Sciatic nerve (tissue), 2 donors: ENCODE data around the gene VENTX. TPM values are rescaled to one million over a fixed set of nuclear protein-coding genes. Genes with fewer than 3 reads are reported as not detected.

Experiments used
- ATAC-seq: fragments of 200-7000 bp; cut with Tn5 transposase; one replicate; pipeline ENCODE4 v1.9.1; 2020; ENCODE audit warnings: mild to moderate bottlenecking, moderate library complexity
- DNase-seq: peaks from one replicate; pipeline ENCODE4 v3.0.0-alpha.2; 2020; ENCODE audit warnings: low spot score
- intact Hi-C: fragments of 100-400 bp; cut with DNase I; formaldehyde crosslinking; loops from one replicate; pipeline ENCODE4 v1.14.2; 2022
- microRNA-seq: library from miRNA; unstranded; fragments of <30 nt; microRNA quantifications from one replicate; pipeline ENCODE4 v1.2.0, GENCODE V29; 2020
- total RNA-seq: library from RNA; stranded (reverse); fragmentation: NEBNext Ultra II Directional; extraction: Animal tissue kit (Norgen Biotek cat#: 25700); gene quantifications from one replicate; pipeline ENCODE4 v1.2.1, GENCODE V29; 2021
- donor health status: DM: no; HTN: no; CAD: no.
- donor health status: DM: no; HTN: no; CAD: no.

The VENTX gene
- total RNA-seq, 1 donor from 2014 or later: 3.0 TPM

DNA sequence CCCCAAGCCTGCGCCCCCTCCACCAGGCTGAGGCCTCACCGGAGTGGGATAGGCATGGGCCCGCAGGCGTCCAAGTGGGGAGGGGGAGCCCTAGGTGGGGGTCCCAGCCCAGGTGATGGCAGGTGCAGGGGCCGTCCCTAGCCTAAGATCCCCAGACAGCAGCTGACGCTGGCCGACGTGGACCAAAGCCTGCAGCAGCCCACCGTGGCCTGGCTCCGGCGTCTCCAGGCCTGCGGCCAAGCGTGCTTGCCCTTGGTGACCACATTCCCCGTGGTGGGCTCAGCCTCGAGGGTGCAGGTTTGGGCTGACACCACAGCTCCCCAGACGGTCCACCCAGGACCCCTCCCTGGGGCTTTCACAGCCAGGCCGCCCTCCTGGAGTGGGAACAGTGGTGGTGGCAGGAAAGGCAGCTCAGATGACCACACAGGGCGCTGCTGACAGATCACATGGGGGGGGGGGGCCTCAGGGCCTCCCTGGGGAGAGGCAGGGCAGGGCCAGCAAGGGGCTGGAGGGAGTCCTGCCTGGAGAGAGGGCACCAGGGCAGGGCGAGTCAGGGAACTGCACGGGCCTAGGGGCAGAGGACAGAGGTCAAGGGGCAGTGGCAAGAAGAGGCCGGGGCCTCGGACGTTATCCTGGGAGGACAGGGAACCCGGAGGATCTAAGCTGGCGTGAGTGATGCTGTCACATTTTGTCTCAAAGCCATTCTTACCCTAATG lies 39.8 kb downstream of the VENTX start:
- intact Hi-C loops: no loop called here
- no peak for DNase-seq
- no peak for ATAC-seq

DNA sequence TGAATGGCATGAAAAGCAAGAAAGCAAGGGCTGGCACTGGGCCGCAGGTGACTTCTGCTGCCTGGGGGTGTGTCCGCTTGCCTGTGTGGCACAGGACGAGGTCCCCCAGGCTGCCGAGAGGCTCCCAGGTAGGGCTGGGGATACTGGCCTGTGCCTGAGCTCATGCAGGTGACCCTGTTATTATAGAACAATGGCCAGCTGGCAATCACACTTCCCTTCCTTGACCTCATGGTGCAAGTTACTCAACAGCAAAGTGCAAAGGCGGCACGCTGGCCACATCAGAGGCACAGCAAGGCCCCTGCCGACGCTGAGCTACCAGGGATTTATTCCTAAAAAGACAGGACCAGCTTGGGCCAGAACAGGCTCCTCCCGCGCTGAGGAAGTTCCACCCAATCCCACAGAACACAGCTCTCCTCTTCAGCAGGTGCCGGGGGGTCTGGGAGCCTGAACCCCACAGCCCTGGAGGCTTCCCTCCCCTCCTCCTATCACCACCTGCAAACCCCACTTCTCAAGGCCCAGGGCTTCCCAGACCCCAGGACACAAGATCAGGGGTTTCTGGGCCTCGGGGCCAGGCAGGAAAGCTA lies 40.4 kb downstream of the VENTX start:
- no peak for DNase-seq
- no peak for ATAC-seq
- intact Hi-C loops: no loop called here

GRCh38 chr10:133278577-133279265 lies 41.1 kb downstream of the VENTX start:
- intact Hi-C loops: no loop called here
- DNase-seq (no peak), ATAC-seq (peak; percentile 46)

DNA sequence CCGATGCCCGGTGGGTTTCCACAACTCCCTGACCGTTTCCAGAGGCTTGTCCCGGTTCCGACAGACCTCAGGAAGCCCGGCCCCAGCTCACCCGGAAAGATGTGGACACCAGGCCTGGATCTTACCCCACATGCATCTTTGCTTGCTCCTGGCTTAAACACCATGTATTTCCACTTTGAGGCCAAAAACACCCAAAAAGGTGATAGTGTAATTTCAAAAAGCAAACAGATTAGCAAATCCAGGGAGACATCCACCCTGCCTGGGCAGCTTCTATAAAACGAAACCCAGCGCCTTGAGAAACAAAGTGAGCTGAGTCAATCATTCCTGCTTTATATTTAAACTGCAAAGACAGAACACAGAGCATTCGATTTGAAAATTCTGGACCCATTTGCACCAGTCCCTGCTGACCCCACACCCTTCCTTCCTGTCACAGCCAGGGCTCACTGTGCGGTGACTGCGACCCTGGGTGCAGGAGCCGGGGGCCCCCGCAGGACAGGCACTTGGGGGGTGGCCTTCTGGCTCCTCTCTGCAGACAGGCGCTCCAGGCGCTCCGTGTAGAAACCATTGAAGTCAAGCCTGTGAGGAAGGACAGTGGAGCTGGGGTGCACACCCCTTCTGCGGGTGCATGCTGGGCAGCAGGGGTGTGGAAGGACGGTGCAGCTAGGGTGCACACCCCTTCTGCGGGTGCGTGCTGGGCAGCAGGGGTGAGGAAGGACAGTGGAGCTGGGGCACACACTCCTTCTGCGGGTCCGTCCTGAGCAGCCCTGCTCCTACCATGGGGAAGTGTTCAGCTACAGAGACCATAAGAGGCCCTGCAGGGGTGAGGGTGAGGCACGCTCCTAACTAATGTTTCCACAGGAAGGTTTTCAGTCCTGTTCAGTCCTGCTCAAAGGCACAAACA lies 41.9 kb downstream of the VENTX start:
- DNase-seq: no peak
- intact Hi-C loops: no loop called here
- ATAC-seq: peak; percentile 21

GRCh38 chr10:133280391-133281059 lies 42.9 kb downstream of the VENTX start:
- intact Hi-C loops: no loop called here
- DNase-seq (no peak), ATAC-seq (no peak)

DNA sequence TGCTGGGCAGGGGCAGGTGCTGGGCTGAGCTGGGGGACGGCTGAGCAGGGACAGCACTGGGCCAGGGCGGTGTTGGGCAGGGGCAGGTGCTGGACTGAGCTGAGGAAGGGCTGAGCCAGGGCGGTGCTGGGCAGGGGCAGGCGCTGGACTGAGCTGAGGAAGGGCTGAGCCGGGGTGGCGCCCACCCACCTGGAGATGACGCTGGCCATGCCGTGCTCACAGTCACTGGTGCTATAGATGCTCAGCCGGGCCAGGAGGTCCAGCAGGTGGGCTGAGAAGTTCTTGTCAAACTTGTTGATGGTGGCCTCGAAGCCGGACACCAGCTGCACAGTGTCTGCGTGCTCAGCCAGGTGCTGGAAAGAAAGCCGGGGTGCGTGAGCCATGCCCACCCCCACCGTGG lies 43.4 kb downstream of the VENTX start:
- DNase-seq (no peak), ATAC-seq (no peak)
- intact Hi-C loops: no loop called here

- intact Hi-C loops: no loop called here
- no peak for ATAC-seq
These were observed 44.1 kb downstream of the VENTX start for GRCh38 chr10:133281628-133282372.

DNA sequence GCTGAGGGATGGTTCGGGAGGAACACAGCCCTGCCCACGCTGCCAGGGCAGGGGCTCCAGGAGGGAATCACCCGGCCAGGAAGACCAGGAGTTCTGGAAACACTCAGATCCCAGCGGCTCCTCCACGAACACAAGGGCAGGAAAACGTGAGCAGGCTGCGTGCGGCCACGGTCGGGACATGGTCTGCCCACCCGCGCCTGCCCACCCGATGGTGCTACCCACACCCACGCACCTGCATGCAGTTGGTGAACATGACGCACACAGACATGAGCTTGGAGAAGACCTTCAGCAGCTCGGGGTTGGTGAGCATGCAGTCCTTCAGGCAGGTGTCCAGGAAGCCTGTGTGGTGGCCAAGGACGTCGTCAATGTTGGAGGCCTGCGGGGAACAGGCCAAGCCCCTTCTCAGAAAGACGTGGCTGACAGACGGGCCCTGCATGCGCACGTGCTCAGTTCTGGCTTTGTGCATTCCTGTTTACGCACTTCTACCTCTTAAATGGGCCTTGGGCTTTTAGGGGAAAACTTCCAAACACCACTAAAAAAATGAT lies 45.3 kb downstream of the VENTX start:
- ATAC-seq: no peak
- intact Hi-C loops: no loop called here
- no peak for DNase-seq

More at GRCh38 chr10:133281628-133282372, 44.1 kb downstream of the VENTX start:
- DNase-seq: no peak

DNA sequence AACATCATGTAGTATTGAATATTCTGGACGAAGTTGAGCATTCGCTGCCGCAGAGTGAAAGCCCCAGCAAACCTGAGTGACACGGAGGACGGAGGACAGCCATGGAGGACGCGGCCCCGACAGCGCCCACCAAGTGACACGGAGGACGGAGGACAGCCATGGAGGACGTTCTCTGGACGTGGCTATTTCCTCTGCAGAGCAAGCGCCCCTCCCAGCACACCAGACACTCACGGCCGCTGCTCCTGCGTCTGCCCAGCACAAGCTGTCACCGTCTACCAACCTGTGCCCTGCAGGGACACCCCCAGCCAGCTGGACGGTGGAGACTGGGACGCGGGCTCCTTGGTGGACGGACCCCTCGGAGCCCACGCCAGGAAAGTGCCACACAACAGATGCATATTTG lies 46.3 kb downstream of the VENTX start:
- ATAC-seq (no peak), DNase-seq (no peak)
- intact Hi-C loops: no loop called here

DNA sequence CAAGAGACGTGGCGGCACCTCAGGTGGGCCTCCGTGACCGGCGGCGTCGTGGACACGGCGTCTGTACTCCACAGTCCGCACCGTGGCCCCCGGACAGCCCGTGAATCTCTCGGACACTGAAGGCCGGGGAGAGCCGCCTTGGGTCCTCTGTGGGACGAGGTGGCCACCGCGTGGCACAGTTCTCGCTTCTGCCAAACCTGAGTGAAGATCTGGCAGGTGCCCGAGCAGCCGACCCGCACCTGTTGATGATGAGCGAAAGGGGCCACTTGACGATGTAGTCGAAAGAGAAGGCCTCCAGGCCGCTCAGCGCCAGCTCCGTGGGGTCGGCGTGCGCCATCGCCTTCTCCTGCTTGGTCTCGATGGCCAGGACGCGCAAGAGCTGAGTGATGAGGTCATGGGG lies 47.6 kb downstream of the VENTX start:
- ATAC-seq (no peak), DNase-seq (no peak)
- intact Hi-C loops: no loop called here

GRCh38 chr10:133286366-133286765 lies 48.7 kb downstream of the VENTX start:
- DNase-seq: no peak
- intact Hi-C loops: no loop called here
- ATAC-seq: no peak

DNA sequence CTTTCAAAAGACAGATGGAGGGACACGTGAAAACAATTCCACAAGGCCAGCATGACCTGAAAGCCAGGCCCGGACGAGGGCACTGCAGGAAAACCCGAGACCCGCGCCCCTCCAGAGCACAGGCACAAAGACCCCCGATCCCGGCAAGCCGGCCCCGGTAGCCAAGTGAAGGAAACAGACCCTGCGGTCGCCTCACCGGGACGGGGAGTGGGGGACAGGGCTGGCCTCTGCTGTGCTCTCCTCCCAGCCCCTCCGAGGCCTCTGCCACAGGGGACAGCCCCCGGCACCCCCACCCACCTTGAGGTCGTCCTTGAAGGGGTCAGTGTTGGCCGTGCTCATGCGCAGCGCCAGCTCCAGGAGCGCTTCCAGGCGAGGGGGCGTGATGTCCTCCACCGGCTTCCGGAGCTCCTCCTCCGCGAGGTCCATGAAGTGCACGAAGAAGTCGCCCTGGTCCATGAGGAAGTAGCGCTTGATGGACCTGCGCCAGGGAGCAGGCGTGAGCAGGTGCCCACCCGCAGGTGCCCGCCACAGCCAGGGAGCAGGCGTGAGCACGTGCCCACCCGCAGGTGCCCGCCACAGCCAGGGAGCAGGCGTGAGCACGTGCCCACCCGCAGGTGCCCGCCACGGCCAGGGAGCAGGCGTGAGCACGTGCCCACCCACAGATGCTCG lies 50.3 kb downstream of the VENTX start:
- ATAC-seq (no peak), DNase-seq (no peak)
- intact Hi-C loops: no loop called here

DNA sequence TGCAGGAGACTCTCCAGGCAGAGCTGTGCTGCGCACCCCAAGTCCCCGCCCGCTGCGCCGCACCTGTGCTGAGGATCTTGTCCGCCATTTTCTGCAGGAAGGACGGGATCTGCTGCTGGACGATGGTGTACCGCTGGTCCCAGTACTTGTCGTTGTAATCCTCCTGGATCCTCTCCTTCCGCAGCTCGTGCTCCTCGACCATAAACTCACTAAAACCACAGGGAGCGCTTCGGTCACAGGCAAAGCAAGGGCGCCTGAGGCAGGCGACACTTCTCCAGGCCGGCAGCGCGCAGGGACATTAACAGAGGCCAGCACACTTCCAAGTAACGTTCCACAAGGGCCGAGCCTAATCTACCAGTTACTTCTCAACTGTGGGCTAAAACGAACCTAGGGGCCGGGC lies 52.1 kb downstream of the VENTX start:
- intact Hi-C loops: no loop called here
- ATAC-seq (no peak), DNase-seq (no peak)

Small RNA genes within 50 kb of the gene (microRNA-seq; reads per million reads assigned to microRNA genes)
- 12.3 reads per million, percentile 26 among the genes with 10 or more reads in this experiment for gene MIR202

Other genes with a start within 250 kb of the VENTX start
- 0.13 TPM for gene ADGRA1, start 149.9 kb upstream of the VENTX start, total RNA-seq
- 7.1 TPM for gene KNDC1, start 77.6 kb upstream of the VENTX start, total RNA-seq
- gene UTF1, start 7.6 kb upstream of the VENTX start, total RNA-seq: not detected
- gene ADAM8, start 39.0 kb downstream of the VENTX start, total RNA-seq: 20.7 TPM
- gene TUBGCP2, start 71.0 kb downstream of the VENTX start, total RNA-seq: 55.9 TPM
- gene ZNF511, start 71.1 kb downstream of the VENTX start, total RNA-seq: 27.8 TPM
- gene CALY, start 99.0 kb downstream of the VENTX start, total RNA-seq: 0.98 TPM
- gene PRAP1, start 109.5 kb downstream of the VENTX start, total RNA-seq: 9.9 TPM
- 35.2 TPM for gene FUOM, start 120.2 kb downstream of the VENTX start, total RNA-seq
- 64.1 TPM for gene ECHS1, start 135.5 kb downstream of the VENTX start, total RNA-seq
- gene PAOX, start 141.4 kb downstream of the VENTX start, total RNA-seq: 9.6 TPM
- 44.0 TPM for gene MTG1, start 156.3 kb downstream of the VENTX start, total RNA-seq
- 0.13 TPM for gene SPRN, start 186.8 kb downstream of the VENTX start, total RNA-seq
- 4.7 TPM for gene SCART1, start 216.1 kb downstream of the VENTX start, total RNA-seq